RWPE1 (cell line): ENCODE measurements around the gene HCFC1.

Experiments used
- CTCF ChIA-PET: fragments of 350-600 bp; sonication (Branson Sonifier 250); formaldehyde crosslinking; extraction: SDS; loops from one replicate; lab custom pipeline; 2021; lab: Yijun Ruan, JAX
- POLR2A ChIA-PET: fragments of 400-600 bp; formaldehyde crosslinking; extraction: SDS; loops from one replicate; lab custom pipeline; 2020; ENCODE audit warnings: antibody characterized with exemption; ENCODE audit not compliant: low non-redundant PET; lab: Yijun Ruan, JAX
- DNase-seq: peaks from one replicate; pipeline ENCODE4 v3.0.0; 2012; ENCODE audit warnings: low spot score
- H3K27ac ChIP-seq: fragments of 450-650 bp; 2 replicates; pipeline ENCODE4 v1.5.1; 2017
- TF ChIP-seq, protein P1 (sequence below): fragments of 450-650 bp; conservative IDR thresholded peaks from 2 replicates; pipeline ENCODE4 v1.5.1; 2017; ENCODE audit warnings: low read depth, mild to moderate bottlenecking

Gene HCFC1

DNA sequence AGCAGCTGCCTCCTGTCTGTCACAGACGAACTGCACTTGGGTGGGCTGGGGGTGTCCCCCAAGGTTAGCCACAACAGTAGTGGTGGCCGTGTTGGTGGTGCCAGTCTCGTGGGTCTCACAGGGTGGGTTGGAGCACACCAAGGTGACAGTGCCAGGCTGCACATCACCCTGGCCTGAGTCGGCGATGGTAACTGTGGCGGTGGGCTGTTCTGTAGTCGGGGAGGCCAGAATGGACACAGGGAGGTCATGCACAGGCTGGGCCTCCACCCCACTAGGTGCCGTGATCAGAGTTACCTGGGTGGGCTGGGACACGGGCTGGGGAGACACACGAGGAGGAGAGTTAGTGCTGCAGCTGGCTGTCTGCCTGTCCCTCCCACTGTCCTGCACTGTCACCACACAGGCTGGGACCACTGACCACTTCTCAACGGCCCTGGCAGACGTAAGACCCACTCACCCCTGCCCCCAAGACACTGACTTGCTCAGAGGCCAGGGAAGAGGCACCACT is 16.3 kb downstream of the HCFC1 start:
- CTCF ChIA-PET: no interaction called here
- POLR2A ChIA-PET: no interaction called here

DNA sequence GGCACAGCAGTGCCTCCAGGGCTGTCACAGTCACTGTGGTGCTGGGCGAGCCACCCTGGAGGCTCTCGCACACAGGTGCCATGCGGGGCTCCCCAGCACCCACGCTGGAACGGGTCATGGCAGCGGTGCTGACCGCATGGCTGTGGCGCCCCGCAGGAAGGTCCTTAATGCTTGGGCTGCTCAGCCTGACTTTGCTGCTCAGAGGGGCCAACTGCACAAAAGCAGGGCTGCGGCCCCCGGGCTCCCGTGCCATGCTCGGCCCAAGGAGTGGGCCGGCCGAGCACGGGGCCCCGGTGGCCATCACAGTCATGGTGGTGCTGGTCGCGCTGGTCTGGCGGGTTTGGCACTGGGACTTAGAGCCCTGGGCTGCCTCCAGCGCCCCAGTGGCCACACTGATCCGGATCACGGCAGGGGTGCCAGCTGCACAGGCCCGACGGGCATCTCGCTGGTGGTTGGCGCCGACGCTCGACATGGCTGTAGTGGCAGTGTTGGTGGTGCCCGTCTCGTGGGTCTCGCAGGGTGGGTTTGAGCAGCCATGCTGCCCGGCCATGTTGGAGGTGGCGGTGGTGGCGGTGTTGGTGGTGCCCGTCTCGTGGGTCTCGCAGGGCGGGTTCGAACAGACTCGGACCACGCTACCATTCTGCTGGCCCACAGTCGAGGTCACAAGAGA is 16.9 kb downstream of the HCFC1 start:
- CTCF ChIA-PET: no interaction called here
- TF ChIP-seq, protein P1, sequence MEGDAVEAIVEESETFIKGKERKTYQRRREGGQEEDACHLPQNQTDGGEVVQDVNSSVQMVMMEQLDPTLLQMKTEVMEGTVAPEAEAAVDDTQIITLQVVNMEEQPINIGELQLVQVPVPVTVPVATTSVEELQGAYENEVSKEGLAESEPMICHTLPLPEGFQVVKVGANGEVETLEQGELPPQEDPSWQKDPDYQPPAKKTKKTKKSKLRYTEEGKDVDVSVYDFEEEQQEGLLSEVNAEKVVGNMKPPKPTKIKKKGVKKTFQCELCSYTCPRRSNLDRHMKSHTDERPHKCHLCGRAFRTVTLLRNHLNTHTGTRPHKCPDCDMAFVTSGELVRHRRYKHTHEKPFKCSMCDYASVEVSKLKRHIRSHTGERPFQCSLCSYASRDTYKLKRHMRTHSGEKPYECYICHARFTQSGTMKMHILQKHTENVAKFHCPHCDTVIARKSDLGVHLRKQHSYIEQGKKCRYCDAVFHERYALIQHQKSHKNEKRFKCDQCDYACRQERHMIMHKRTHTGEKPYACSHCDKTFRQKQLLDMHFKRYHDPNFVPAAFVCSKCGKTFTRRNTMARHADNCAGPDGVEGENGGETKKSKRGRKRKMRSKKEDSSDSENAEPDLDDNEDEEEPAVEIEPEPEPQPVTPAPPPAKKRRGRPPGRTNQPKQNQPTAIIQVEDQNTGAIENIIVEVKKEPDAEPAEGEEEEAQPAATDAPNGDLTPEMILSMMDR: no peak
- POLR2A ChIA-PET: no interaction called here
- no peak overlapping the region for H3K27ac ChIP-seq
- no peak for DNase-seq

More for the DNA sequence above, 16.3 kb downstream of the HCFC1 start:
- no peak overlapping the region for H3K27ac ChIP-seq
- TF ChIP-seq, protein P1: no peak
- no peak for DNase-seq

DNA sequence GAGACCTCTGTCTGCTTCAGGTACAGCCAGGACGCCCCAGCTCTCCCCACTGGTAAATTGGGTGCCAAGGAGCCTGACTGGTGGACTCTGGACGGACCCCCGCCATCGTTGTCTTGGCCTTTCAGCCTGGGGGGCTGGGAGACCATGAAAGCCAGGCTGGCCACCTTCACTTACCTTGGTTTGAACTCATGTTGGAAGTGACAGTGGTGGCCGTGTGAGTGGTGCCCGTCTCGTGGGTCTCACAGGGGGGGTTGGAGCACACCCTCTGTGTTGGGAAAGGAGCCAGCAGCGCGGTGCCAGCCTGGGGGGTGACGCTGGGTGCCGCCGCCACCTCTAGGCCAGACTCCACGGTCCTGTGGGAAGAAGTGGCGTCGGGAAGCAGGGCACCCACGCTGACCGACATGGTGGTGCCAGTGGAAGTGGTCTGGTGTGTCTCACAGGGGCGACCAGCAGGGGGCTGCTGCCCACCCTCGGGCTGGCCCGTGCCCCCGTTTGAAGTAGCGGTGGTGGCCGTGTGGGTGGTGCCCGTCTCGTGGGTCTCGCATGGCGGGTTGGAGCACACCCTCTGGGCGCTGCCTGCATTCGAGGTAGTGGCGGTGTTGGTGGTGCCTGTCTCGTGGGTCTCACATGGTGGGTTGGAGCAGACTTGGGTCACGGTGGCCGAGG is 17.6 kb downstream of the HCFC1 start:
- TF ChIP-seq, protein P1: no peak
- H3K27ac ChIP-seq: peak overlapping the region; percentile 24; the same call in 1 of the 2 replicates
- CTCF ChIA-PET: interaction anchor here (0.6 kb wide), 1 partner anchor 11 kb away, joined by 3 read pairs; no protein-coding TSS in a partner anchor
- no peak for DNase-seq
- POLR2A ChIA-PET: no interaction called here

DNA sequence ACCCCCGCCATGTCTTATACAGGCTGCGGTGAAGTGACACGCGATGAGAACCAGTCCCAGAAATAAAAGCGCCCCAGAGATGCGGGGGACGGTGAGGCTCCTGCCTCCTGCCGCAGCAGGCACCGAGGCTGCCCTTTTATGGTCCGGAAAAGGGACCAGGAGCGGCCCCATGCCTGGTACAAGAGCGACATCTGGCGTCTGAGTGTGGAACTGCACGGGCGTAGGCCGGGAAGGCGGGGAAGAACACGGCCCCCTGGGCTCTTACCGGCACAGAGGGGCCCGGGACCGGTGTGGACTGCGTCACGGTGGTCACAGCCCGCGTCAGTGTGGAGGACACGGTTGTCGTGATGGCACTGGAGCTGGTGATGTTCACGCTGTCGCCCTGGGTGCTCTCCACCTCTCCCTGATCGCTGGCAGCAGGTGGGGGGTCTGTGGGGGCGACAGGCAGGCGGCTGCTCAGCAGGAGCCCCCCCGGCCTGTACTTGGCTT is 18.2 kb downstream of the HCFC1 start:
- TF ChIP-seq, protein P1: peak; percentile 83
- ChIA-PET CTCF (interaction anchor here (0.6 kb wide), 1 partner anchor 11 kb away, joined by 3 read pairs; no protein-coding TSS in a partner anchor), POLR2A (no interaction called here)
- H3K27ac ChIP-seq: peak overlapping the region; percentile 24; the same call in 1 of the 2 replicates
- DNase-seq: peak; percentile 49

DNA sequence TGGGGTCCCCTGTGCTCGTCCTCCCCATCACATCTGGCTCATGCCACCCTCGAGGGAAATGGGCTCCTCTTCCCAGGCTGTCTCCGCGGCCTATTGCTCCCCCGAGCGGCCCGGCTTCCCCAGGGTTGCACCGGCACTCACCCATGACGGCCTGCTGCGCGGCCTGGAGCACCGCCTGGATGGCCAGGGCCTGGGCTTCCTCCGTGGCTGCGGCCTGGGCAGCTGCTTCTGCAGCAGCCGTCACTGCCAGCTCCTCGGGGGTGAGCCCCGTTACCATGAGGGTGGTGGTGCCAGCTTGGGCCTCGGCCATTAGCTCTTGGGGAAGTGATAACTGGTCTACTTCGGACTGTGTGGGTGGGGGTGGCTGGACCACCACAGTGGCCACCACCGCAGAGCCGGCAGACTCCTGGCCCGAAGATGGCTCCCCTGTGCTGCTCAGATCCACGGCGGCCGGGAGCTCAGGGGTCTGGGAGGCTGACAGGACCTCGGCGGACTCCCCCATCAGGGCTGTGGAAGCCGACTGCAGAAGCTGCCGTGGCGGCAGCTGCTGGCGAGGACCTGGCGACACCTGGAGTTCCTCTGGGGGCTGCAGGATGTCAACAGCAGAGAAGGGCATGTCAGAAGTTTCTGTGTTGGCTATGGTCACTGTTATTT is 19.1 kb downstream of the HCFC1 start:
- ChIA-PET POLR2A (no interaction called here), CTCF (interaction anchor here (1.1 kb wide), 1 partner anchor 29 kb away, joined by 3 read pairs; no protein-coding TSS in a partner anchor)
- H3K27ac ChIP-seq: 0 out of 2 replicates have a peak overlapping the region, but pooled peaks have one; percentile 24
- TF ChIP-seq, protein P1: no peak
- no peak for DNase-seq
